ENCODE results near the gene HSPA14.

DNA sequence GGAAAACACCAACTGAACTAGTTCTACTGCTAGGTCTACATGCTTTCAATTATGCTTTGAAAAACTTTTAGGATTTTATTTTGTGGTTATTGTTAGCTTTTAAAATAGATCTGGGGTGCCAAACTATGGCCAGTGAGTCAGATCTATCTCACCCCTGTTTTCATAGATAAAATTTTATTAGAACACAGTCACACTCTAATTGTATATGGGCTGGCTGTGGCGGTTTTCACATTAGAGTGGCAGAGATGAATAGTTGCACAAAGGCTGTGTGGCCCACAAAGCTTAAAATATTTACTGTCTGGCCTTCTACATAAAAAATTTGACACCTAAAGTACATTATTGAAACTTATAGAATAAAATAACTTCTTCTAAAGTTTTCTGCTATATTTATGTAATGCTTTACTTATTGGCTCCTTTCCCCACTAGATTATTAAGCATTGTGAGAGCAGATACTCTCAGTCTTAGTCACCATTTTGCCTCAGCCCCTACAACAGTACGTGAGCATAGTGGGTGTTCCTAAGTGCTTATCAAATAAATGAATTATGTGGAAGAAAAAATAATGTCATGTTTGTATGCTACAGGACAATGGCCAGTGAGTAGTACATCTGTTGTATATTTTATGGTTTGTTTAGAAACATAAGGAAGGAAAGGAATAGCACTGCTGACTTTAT lies 35.1 kb downstream of the HSPA14 start:
- TF ChIP-seq ZFP3 (CRISPR knock-in tag; IDR thresholded peaks at IDR 0.05), result no peak
- TF ChIP-seq, protein P1, sequence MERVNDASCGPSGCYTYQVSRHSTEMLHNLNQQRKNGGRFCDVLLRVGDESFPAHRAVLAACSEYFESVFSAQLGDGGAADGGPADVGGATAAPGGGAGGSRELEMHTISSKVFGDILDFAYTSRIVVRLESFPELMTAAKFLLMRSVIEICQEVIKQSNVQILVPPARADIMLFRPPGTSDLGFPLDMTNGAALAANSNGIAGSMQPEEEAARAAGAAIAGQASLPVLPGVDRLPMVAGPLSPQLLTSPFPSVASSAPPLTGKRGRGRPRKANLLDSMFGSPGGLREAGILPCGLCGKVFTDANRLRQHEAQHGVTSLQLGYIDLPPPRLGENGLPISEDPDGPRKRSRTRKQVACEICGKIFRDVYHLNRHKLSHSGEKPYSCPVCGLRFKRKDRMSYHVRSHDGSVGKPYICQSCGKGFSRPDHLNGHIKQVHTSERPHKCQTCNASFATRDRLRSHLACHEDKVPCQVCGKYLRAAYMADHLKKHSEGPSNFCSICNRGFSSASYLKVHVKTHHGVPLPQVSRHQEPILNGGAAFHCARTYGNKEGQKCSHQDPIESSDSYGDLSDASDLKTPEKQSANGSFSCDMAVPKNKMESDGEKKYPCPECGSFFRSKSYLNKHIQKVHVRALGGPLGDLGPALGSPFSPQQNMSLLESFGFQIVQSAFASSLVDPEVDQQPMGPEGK (CRISPR knock-in tag; IDR thresholded peaks at IDR 0.05; ENCODE audit: borderline replicate concordance), result no peak
- no peak for TF ChIP-seq RARB (CRISPR knock-in tag; IDR thresholded peaks at IDR 0.05)
- no peak for TF ChIP-seq ZNF565 (CRISPR knock-in tag; conservative IDR thresholded peaks at IDR 0.05; ENCODE audit: low read depth)
- TF ChIP-seq CREB5 (CRISPR knock-in tag; IDR thresholded peaks at IDR 0.05; ENCODE audit: low read depth), result no peak
- TF ChIP-seq, protein P2, sequence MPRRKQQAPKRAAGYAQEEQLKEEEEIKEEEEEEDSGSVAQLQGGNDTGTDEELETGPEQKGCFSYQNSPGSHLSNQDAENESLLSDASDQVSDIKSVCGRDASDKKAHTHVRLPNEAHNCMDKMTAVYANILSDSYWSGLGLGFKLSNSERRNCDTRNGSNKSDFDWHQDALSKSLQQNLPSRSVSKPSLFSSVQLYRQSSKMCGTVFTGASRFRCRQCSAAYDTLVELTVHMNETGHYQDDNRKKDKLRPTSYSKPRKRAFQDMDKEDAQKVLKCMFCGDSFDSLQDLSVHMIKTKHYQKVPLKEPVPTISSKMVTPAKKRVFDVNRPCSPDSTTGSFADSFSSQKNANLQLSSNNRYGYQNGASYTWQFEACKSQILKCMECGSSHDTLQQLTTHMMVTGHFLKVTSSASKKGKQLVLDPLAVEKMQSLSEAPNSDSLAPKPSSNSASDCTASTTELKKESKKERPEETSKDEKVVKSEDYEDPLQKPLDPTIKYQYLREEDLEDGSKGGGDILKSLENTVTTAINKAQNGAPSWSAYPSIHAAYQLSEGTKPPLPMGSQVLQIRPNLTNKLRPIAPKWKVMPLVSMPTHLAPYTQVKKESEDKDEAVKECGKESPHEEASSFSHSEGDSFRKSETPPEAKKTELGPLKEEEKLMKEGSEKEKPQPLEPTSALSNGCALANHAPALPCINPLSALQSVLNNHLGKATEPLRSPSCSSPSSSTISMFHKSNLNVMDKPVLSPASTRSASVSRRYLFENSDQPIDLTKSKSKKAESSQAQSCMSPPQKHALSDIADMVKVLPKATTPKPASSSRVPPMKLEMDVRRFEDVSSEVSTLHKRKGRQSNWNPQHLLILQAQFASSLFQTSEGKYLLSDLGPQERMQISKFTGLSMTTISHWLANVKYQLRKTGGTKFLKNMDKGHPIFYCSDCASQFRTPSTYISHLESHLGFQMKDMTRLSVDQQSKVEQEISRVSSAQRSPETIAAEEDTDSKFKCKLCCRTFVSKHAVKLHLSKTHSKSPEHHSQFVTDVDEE (CRISPR knock-in tag; IDR thresholded peaks at IDR 0.05), result no peak
- TF ChIP-seq TOX (CRISPR knock-in tag; IDR thresholded peaks at IDR 0.05; ENCODE audit: borderline replicate concordance), result no peak
- no peak for TF ChIP-seq ZNF70 (CRISPR knock-in tag; IDR thresholded peaks at IDR 0.05)
- no peak for TF ChIP-seq OSR1 (CRISPR knock-in tag; IDR thresholded peaks at IDR 0.05)
